ENCODE data around the gene TSPO. TPM values are rescaled to one million over a fixed set of nuclear protein-coding genes. Genes with fewer than 3 reads are reported as not detected.

TSPO gene
- total and polyA plus RNA-seq, 2 experiments from 2014 or later = 34.6 to 44.7 TPM

DNA sequence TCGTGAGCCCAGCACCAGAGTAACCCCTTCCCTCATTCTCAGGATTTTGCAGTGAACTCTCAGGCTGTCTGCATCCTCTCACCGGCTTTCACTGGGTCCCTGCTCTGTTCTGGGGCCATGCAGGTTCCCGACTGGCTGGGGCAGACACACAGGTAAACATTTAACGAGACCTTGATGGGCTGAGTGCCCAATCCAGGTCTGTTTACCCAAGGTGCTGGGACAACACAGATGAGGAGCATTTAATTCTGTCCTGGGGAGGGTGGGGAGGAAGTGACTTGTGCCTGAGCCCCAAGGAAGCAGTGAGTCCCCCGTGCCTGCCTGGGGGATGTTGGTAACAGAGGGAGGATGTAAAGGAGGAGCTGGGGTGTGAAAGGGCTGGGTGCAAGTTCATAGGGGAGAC, 36.4 kb upstream of the TSPO start:
- Histone ChIP-seq H3K4me3 (no peak overlapping the region), H3K36me3 (ENCODE audit: insufficient read depth) (no peaks in the 10 kb centered on the region), H3K27ac (ENCODE audit: low read depth) (no peak overlapping the region), H3K79me2 (replicated peaks; ENCODE audit: insufficient read depth) (no peaks in the 10 kb centered on the region), H3F3A (replicated peaks; ENCODE audit: low read depth) (peaks cover 9% of the 10 kb centered on the region; the same call in 1 of the 2 replicates), H3K4me2 (no peak overlapping the region), H2AFZ (no peak overlapping the region), H3K27me3 (ENCODE audit: insufficient read depth) (peaks cover 32% of the 10 kb centered on the region), H4K20me1 (replicated peaks; ENCODE audit: insufficient read depth) (no peaks in the 10 kb centered on the region; the same call in 1 of the 2 replicates), H3K4me1 (ENCODE audit: insufficient read depth) (no peaks in the 10 kb centered on the region; the same call in 1 of the 2 replicates), H3K9me2 (ENCODE audit: insufficient read depth) (no peaks in the 10 kb centered on the region)
- no peak overlapping the region for H3K4me3 Mint-ChIP-seq
- no peak for DNase-seq (ENCODE audit: low spot score)
- H3K9me3 Mint-ChIP-seq = no peaks in the 10 kb centered on the region
- no peaks in the 10 kb centered on the region for H3K36me3 Mint-ChIP-seq (ENCODE audit: low read depth)
- no peak for TF ChIP-seq ZNF114 (CRISPR knock-in tag; IDR thresholded peaks at IDR 0.05)
- no peak for TF ChIP-seq CREB1 (CRISPR knock-in tag; IDR thresholded peaks at IDR 0.05; ENCODE audit: low read depth)
- no peak overlapping the region for H3K27ac Mint-ChIP-seq
- no peak for ATAC-seq
- peaks cover 12% of the 10 kb centered on the region; the same call in 2 of the 3 replicates for H3K4me1 Mint-ChIP-seq
- H3K27me3 Mint-ChIP-seq (ENCODE audit: insufficient read depth, low read depth, poor library complexity) = peaks cover 31% of the 10 kb centered on the region

DNA sequence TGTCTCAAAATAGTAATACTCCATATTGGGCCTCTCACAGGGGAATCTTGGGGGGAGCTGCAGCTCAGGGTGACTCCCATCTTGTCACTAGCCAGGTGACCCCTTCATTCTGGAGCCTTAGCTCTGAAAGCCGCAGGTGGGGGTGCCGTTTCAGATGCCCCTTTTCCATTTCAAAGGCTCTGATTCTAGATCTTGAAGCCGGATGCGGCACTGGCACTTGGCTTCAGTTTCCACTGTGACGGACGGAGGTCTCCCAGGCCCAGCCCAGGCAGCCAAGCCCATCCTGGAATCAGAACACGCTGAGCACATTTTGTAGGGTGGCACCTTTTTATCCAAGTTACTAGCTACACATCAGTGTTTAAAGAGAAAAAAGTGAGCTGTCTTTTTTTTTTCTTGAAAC, 34.4 kb upstream of the TSPO start:
- Histone ChIP-seq H3K27ac (ENCODE audit: low read depth) (no peak overlapping the region), H3K36me3 (ENCODE audit: insufficient read depth) (no peaks in the 10 kb centered on the region), H2AFZ (no peak overlapping the region), H3K4me2 (no peak overlapping the region), H4K20me1 (replicated peaks; ENCODE audit: insufficient read depth) (no peaks in the 10 kb centered on the region), H3F3A (replicated peaks; ENCODE audit: low read depth) (0 out of 2 replicates have a peak, but pooled peaks cover 1% of the 10 kb centered on the region), H3K4me1 (ENCODE audit: insufficient read depth) (no peaks in the 10 kb centered on the region; the same call in 1 of the 2 replicates), H3K27me3 (ENCODE audit: insufficient read depth) (peaks cover 15% of the 10 kb centered on the region), H3K9me2 (ENCODE audit: insufficient read depth) (no peaks in the 10 kb centered on the region), H3K79me2 (replicated peaks; ENCODE audit: insufficient read depth) (no peaks in the 10 kb centered on the region), H3K4me3 (no peak overlapping the region)
- DNase-seq (ENCODE audit: low spot score) (no peak), ATAC-seq (no peak)
- Mint-ChIP-seq H3K36me3 (ENCODE audit: low read depth) (no peaks in the 10 kb centered on the region), H3K27me3 (ENCODE audit: insufficient read depth, low read depth, poor library complexity) (peaks cover 18% of the 10 kb centered on the region), H3K4me3 (no peak overlapping the region), H3K27ac (no peak overlapping the region), H3K4me1 (peaks cover 7% of the 10 kb centered on the region; the same call in 2 of the 3 replicates), H3K9me3 (no peaks in the 10 kb centered on the region; the same call in 2 of the 3 replicates)
- TF ChIP-seq ZNF114 (CRISPR knock-in tag; IDR thresholded peaks at IDR 0.05) (no peak), JUNB (IDR thresholded peaks at IDR 0.05; ENCODE audit: unreplicated experiment) (no peak), POLR2AphosphoS5 (IDR thresholded peaks at IDR 0.05; ENCODE audit: low read depth) (no peak), ZNF331 (CRISPR knock-in tag; IDR thresholded peaks at IDR 0.05; ENCODE audit: low read depth) (no peak), EZH2 (IDR thresholded peaks at IDR 0.05; ENCODE audit: low read depth, unreplicated experiment) (no peak), CREB1 (CRISPR knock-in tag; IDR thresholded peaks at IDR 0.05; ENCODE audit: low read depth) (no peak), EZH2phosphoT487 (IDR thresholded peaks at IDR 0.05; ENCODE audit: unreplicated experiment) (no peak), NANOG (IDR thresholded peaks at IDR 0.05; ENCODE audit: borderline replicate concordance) (no peak)
- TF ChIP-seq, protein P1, sequence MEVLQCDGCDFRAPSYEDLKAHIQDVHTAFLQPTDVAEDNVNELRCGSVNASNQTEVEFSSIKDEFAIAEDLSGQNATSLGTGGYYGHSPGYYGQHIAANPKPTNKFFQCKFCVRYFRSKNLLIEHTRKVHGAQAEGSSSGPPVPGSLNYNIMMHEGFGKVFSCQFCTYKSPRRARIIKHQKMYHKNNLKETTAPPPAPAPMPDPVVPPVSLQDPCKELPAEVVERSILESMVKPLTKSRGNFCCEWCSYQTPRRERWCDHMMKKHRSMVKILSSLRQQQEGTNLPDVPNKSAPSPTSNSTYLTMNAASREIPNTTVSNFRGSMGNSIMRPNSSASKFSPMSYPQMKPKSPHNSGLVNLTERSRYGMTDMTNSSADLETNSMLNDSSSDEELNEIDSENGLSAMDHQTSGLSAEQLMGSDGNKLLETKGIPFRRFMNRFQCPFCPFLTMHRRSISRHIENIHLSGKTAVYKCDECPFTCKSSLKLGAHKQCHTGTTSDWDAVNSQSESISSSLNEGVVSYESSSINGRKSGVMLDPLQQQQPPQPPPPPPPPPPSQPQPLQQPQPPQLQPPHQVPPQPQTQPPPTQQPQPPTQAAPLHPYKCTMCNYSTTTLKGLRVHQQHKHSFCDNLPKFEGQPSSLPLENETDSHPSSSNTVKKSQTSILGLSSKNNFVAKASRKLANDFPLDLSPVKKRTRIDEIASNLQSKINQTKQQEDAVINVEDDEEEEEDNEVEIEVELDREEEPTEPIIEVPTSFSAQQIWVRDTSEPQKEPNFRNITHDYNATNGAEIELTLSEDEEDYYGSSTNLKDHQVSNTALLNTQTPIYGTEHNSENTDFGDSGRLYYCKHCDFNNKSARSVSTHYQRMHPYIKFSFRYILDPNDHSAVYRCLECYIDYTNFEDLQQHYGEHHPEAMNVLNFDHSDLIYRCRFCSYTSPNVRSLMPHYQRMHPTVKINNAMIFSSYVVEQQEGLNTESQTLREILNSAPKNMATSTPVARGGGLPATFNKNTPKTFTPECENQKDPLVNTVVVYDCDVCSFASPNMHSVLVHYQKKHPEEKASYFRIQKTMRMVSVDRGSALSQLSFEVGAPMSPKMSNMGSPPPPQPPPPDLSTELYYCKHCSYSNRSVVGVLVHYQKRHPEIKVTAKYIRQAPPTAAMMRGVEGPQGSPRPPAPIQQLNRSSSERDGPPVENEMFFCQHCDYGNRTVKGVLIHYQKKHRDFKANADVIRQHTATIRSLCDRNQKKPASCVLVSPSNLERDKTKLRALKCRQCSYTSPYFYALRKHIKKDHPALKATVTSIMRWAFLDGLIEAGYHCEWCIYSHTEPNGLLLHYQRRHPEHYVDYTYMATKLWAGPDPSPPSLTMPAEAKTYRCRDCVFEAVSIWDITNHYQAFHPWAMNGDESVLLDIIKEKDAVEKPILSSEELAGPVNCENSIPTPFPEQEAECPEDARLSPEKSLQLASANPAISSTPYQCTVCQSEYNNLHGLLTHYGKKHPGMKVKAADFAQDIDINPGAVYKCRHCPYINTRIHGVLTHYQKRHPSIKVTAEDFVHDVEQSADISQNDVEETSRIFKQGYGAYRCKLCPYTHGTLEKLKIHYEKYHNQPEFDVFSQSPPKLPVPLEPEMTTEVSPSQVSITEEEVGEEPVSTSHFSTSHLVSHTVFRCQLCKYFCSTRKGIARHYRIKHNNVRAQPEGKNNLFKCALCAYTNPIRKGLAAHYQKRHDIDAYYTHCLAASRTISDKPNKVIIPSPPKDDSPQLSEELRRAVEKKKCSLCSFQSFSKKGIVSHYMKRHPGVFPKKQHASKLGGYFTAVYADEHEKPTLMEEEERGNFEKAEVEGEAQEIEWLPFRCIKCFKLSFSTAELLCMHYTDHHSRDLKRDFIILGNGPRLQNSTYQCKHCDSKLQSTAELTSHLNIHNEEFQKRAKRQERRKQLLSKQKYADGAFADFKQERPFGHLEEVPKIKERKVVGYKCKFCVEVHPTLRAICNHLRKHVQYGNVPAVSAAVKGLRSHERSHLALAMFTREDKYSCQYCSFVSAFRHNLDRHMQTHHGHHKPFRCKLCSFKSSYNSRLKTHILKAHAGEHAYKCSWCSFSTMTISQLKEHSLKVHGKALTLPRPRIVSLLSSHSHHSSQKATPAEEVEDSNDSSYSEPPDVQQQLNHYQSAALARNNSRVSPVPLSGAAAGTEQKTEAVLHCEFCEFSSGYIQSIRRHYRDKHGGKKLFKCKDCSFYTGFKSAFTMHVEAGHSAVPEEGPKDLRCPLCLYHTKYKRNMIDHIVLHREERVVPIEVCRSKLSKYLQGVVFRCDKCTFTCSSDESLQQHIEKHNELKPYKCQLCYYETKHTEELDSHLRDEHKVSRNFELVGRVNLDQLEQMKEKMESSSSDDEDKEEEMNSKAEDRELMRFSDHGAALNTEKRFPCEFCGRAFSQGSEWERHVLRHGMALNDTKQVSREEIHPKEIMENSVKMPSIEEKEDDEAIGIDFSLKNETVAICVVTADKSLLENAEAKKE (CRISPR knock-in tag; IDR thresholded peaks at IDR 0.05) = no peak
- TF ChIP-seq, protein P2, sequence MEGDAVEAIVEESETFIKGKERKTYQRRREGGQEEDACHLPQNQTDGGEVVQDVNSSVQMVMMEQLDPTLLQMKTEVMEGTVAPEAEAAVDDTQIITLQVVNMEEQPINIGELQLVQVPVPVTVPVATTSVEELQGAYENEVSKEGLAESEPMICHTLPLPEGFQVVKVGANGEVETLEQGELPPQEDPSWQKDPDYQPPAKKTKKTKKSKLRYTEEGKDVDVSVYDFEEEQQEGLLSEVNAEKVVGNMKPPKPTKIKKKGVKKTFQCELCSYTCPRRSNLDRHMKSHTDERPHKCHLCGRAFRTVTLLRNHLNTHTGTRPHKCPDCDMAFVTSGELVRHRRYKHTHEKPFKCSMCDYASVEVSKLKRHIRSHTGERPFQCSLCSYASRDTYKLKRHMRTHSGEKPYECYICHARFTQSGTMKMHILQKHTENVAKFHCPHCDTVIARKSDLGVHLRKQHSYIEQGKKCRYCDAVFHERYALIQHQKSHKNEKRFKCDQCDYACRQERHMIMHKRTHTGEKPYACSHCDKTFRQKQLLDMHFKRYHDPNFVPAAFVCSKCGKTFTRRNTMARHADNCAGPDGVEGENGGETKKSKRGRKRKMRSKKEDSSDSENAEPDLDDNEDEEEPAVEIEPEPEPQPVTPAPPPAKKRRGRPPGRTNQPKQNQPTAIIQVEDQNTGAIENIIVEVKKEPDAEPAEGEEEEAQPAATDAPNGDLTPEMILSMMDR (conservative IDR thresholded peaks at IDR 0.05; ENCODE audit: low read depth in 2 of 2) = no peak
- TF ChIP-seq, protein P3, sequence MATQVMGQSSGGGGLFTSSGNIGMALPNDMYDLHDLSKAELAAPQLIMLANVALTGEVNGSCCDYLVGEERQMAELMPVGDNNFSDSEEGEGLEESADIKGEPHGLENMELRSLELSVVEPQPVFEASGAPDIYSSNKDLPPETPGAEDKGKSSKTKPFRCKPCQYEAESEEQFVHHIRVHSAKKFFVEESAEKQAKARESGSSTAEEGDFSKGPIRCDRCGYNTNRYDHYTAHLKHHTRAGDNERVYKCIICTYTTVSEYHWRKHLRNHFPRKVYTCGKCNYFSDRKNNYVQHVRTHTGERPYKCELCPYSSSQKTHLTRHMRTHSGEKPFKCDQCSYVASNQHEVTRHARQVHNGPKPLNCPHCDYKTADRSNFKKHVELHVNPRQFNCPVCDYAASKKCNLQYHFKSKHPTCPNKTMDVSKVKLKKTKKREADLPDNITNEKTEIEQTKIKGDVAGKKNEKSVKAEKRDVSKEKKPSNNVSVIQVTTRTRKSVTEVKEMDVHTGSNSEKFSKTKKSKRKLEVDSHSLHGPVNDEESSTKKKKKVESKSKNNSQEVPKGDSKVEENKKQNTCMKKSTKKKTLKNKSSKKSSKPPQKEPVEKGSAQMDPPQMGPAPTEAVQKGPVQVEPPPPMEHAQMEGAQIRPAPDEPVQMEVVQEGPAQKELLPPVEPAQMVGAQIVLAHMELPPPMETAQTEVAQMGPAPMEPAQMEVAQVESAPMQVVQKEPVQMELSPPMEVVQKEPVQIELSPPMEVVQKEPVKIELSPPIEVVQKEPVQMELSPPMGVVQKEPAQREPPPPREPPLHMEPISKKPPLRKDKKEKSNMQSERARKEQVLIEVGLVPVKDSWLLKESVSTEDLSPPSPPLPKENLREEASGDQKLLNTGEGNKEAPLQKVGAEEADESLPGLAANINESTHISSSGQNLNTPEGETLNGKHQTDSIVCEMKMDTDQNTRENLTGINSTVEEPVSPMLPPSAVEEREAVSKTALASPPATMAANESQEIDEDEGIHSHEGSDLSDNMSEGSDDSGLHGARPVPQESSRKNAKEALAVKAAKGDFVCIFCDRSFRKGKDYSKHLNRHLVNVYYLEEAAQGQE (IDR thresholded peaks at IDR 0.05; ENCODE audit: unreplicated experiment) = no peak
